Pancreas (tissue), 10 donors: Measurements from ENCODE around the gene MICAL3. TPM values are rescaled to one million over a fixed set of nuclear protein-coding genes. Genes with fewer than 3 reads are reported as not detected.

ENCODE experiments used
- ATAC-seq, 4 donors: fragments of 200-7000 bp; cut with Tn5 transposase; one replicate each; pipeline versions ENCODE4 v1.8.0 to v1.9.1; 2020; ENCODE audit warnings: mild to moderate bottlenecking in 4 of 4, moderate library complexity in 4 of 4
- DNase-seq, 6 donors: peaks; one replicate each; pipeline ENCODE4 v3.0.0-alpha.2; 2020
- FAIRE-seq: peaks from 2 replicates; lab custom pipeline; 2012; peaks lifted over from hg19 to GRCh38; lab: Jason Lieb, UNC
- H3K27ac ChIP-seq, 4 donors: fragments of 200-600 bp; sonication (generic); 1 replicate in 3 of 4; 2 replicates in 1 of 4; pipeline versions ENCODE4 v1.5.0 to v1.8.0; 2020
- H3K27me3 ChIP-seq, 4 donors: fragments of 200-600 bp; one replicate each; pipeline ENCODE4 v1.8.0; 2021
- H3K36me3 ChIP-seq, 3 donors: fragments of 200-600 bp; sonication (generic) in 1 of 3; one replicate each; pipeline versions ENCODE4 v1.5.0 to v1.8.0; 2020 to 2021
- H3K4me1 ChIP-seq, 3 donors: fragments of 200-600 bp; one replicate each; pipeline ENCODE4 v1.8.0; 2021
- H3K4me3 ChIP-seq, 4 donors: fragments of 200-600 bp; sonication (generic) in 2 of 4; one replicate each; pipeline versions ENCODE4 v1.5.0 to v1.8.0; 2020 to 2021
- H3K9me3 ChIP-seq, 4 donors: fragments of 200-600 bp; one replicate each; pipeline ENCODE4 v1.8.0; 2021
- CTCF ChIP-seq, 4 donors: fragments of 200-600 bp; sonication (generic) in 3 of 4; IDR thresholded peaks; one replicate each; pipeline versions ENCODE4 v1.5.0 to v1.8.0; 2021; ENCODE audit warnings: antibody characterized with exemption in 4 of 4
- WGBS, 2 donors: extraction: QIAGEN DNeasy Blood & Tissue Kit; methylation state at CpG; one replicate each; pipeline ENCODE4 v1.1.7; 2013; 5-methylcytosine and 5-hydroxymethylcytosine counted together
- intact Hi-C, 3 donors: fragments of 100-400 bp; cut with DNase I; formaldehyde crosslinking; loops; one replicate each; pipeline versions ENCODE4 v1.11.1 to v1.14.2; 2022
- polyA plus RNA-seq, 2 donors: library from polyadenylated mRNA; stranded (reverse); fragments of 200-250 nt; gene quantifications; one replicate each; pipeline ENCODE4 v1.2.3, GENCODE V29; 2013
- total RNA-seq, 6 donors: library from RNA; stranded (reverse); fragmentation: NEBNext Ultra II Directional in 4 of 6; extraction: Animal tissue kit (Norgen Biotek cat#: 25700) in 4 of 6; gene quantifications; one replicate each; pipeline versions ENCODE4 v1.2.1 to v1.2.4, GENCODE V29; 2021 to 2023
- donor health status: healthy with polysubstance abuse.
- donor health status: DM: no; HTN: no; CAD: no; lungs with moderate emphysema.
- donor health status: DM: no; HTN: no; CAD: no.
- donor health status: control.
- donor health status: control.
- donor health status: Bipolar disorder and iron deficiency.
- donor health status: DM: yes; HTN: yes; CAD: no.
- donor health status: DM: no; HTN: no; CAD: no.
- donor health status: DM: no; HTN: no; CAD: no.
- donor health status: DM: yes; HTN: yes; CAD: no.

MICAL3 gene
- total and polyA plus RNA-seq, 8 donors, result 5.9 to 56.8 (median 25.5) TPM

- DNase-seq (no peak), ATAC-seq (no peak), FAIRE-seq (no peak)
- Histone ChIP-seq H3K4me3 (no peak overlapping the region), H3K27me3 (no peaks in the 10 kb centered on the region), H3K9me3 (no peaks in the 10 kb centered on the region), H3K4me1 (peaks cover 0 to 28% (median 11%) of the 10 kb centered on the region in 3 donors), H3K36me3 (no peaks in the 10 kb centered on the region), H3K27ac (no peak overlapping the region)
- intact Hi-C loops, result no loop called here
- no peak for TF ChIP-seq CTCF (IDR thresholded peaks at IDR 0.05)
- 80 to 82% methylated on average over 9 of the region's 9 CpGs for WGBS, 2 donors
These were observed 77.5 kb downstream of the MICAL3 start for GRCh38 chr22:17946662-17947367.

- Histone ChIP-seq H3K36me3 (no peaks in the 10 kb centered on the region), H3K4me3 (no peak overlapping the region), H3K4me1 (peaks cover 0 to 28% (median 10%) of the 10 kb centered on the region in 3 donors), H3K27me3 (no peaks in the 10 kb centered on the region), H3K9me3 (no peaks in the 10 kb centered on the region), H3K27ac (peak overlapping the region in 2 of 4 donors; percentile 41 to 44)
- intact Hi-C loops, result no loop called here
- FAIRE-seq (no peak), DNase-seq (no peak), ATAC-seq (no peak)
- no peak for TF ChIP-seq CTCF (IDR thresholded peaks at IDR 0.05)
- WGBS, 2 donors, result 76 to 79% methylated on average over 16 of the region's 16 CpGs
These were observed 78.3 kb downstream of the MICAL3 start for GRCh38 chr22:17945888-17946648.

GRCh38 chr22:17945156-17945887, 79.0 kb downstream of the MICAL3 start:
- Histone ChIP-seq H3K27me3 (no peaks in the 10 kb centered on the region), H3K4me1 (peaks cover 0 to 28% (median 6%) of the 10 kb centered on the region in 3 donors), H3K36me3 (no peaks in the 10 kb centered on the region), H3K27ac (peak overlapping the region in 2 of 4 donors; percentile 41 to 44), H3K4me3 (no peak overlapping the region), H3K9me3 (no peaks in the 10 kb centered on the region)
- no peak for TF ChIP-seq CTCF (IDR thresholded peaks at IDR 0.05)
- ATAC-seq (peak in 2 of 4 donors; percentile 20 to 27), DNase-seq (no peak), FAIRE-seq (no peak)
- intact Hi-C loops, result no loop called here
- 66 to 71% methylated on average over 13 to 15 of the region's 15 CpGs for WGBS, 2 donors

GRCh38 chr22:17944256-17944655, 80.1 kb downstream of the MICAL3 start:
- Histone ChIP-seq H3K27ac (peak overlapping the region in 2 of 4 donors; percentile 58 to 66), H3K36me3 (no peaks in the 10 kb centered on the region), H3K27me3 (no peaks in the 10 kb centered on the region), H3K4me3 (no peak overlapping the region), H3K4me1 (peaks cover 5 to 30% (median 7%) of the 10 kb centered on the region in 3 donors), H3K9me3 (no peaks in the 10 kb centered on the region)
- intact Hi-C loops, result no loop called here
- TF ChIP-seq CTCF (IDR thresholded peaks at IDR 0.05), result no peak
- 62 to 71% methylated on average over 9 of the region's 9 CpGs for WGBS, 2 donors
- DNase-seq, result no peak
- ATAC-seq, result peak in 3 of 4 donors; percentile 21 to 36 (median 22)
- no peak for FAIRE-seq
